H9 (cell line): ENCODE measurements around the gene GABRD. TPM values are rescaled to one million over a fixed set of nuclear protein-coding genes. Genes with fewer than 3 reads are reported as not detected.

Source experiments
- DNase-seq: peaks from one replicate; pipeline ENCODE4 v3.0.0-alpha.2; 2017
- H2AFZ ChIP-seq: one replicate; pipeline ENCODE4 v1.6.1; 2013; ENCODE audit warnings: mild to moderate bottlenecking, low read length, control low read depth, moderate library complexity
- H2AK5ac ChIP-seq: 2 replicates; pipeline ENCODE4 v1.6.1; 2013; ENCODE audit warnings: low read length, control low read depth, mixed read lengths; ENCODE audit not compliant: insufficient read length
- H2BK120ac ChIP-seq: one replicate; pipeline ENCODE4 v1.6.1; 2013; ENCODE audit warnings: low read depth, mild to moderate bottlenecking, low read length, control low read depth, inconsistent platforms; ENCODE audit not compliant: poor library complexity, severe bottlenecking
- H2BK12ac ChIP-seq: 2 replicates; pipeline ENCODE4 v1.6.1; 2013; ENCODE audit warnings: low read length, control low read depth, mixed read lengths, low read depth; ENCODE audit not compliant: insufficient read length
- H2BK15ac ChIP-seq: 2 replicates; pipeline ENCODE4 v1.6.1; 2013; ENCODE audit warnings: low read depth, low read length, control low read depth
- H2BK20ac ChIP-seq: one replicate; pipeline ENCODE4 v1.6.1; 2013; ENCODE audit warnings: low read depth, mild to moderate bottlenecking, low read length, control low read depth, inconsistent platforms; ENCODE audit not compliant: poor library complexity, severe bottlenecking
- H2BK5ac ChIP-seq: 2 replicates; pipeline ENCODE4 v1.6.1; 2013; ENCODE audit warnings: low read length, control low read depth, mixed read lengths; ENCODE audit not compliant: insufficient read length
- H3K14ac ChIP-seq: 2 replicates; pipeline ENCODE4 v1.6.1; 2013; ENCODE audit warnings: low read length, control low read depth; ENCODE audit not compliant: insufficient read depth
- H3K18ac ChIP-seq: 2 replicates; pipeline ENCODE4 v1.6.1; 2013; ENCODE audit warnings: low read depth, mild to moderate bottlenecking, mixed read lengths, low read length, control low read depth; ENCODE audit not compliant: insufficient read length
- H3K23ac ChIP-seq: 2 replicates; pipeline ENCODE4 v1.6.1; 2013; ENCODE audit warnings: low read length, control low read depth, mixed read lengths, low read depth; ENCODE audit not compliant: insufficient read length
- H3K23me2 ChIP-seq: 2 replicates; pipeline ENCODE4 v1.6.1; 2013; ENCODE audit warnings: low read depth, mild to moderate bottlenecking, mixed read lengths, low read length, control low read depth; ENCODE audit not compliant: insufficient read length, poor library complexity, severe bottlenecking
- H3K27ac ChIP-seq: 2 replicates; pipeline ENCODE4 v1.5.1; 2013; ENCODE audit warnings: low read length, control low read depth, mixed read lengths, low read depth; ENCODE audit not compliant: insufficient read length
- H3K27me3 ChIP-seq: 2 replicates; pipeline ENCODE4 v1.6.1; 2013; ENCODE audit warnings: low read length, control low read depth, inconsistent platforms; ENCODE audit not compliant: insufficient read depth
- H3K4ac ChIP-seq: 2 replicates; pipeline ENCODE4 v1.6.1; 2013; ENCODE audit warnings: low read depth, mild to moderate bottlenecking, control low read depth, inconsistent platforms, low read length, moderate library complexity
- H3K4me1 ChIP-seq: 2 replicates; pipeline ENCODE4 v1.6.1; 2013; ENCODE audit warnings: low read length, control low read depth, inconsistent platforms; ENCODE audit not compliant: insufficient read depth
- H3K4me2 ChIP-seq: 2 replicates; pipeline ENCODE4 v1.6.1; 2013; ENCODE audit warnings: low read length, control low read depth, mixed read lengths; ENCODE audit not compliant: insufficient read length, insufficient read depth
- H3K56ac ChIP-seq: 2 replicates; pipeline ENCODE4 v1.6.1; 2013; ENCODE audit warnings: low read depth, mild to moderate bottlenecking, mixed read lengths, low read length, control low read depth; ENCODE audit not compliant: insufficient read length
- H3K79me1 ChIP-seq: 2 replicates; pipeline ENCODE4 v1.6.1; 2013; ENCODE audit warnings: low read depth, mild to moderate bottlenecking, moderate library complexity, low read length, control low read depth, inconsistent platforms; ENCODE audit not compliant: insufficient read depth, poor library complexity, severe bottlenecking
- H3K79me2 ChIP-seq: 2 replicates; pipeline ENCODE4 v1.6.1; 2013; ENCODE audit warnings: low read length, control low read depth, inconsistent platforms; ENCODE audit not compliant: insufficient read depth
- H3K9ac ChIP-seq: 2 replicates; pipeline ENCODE4 v1.6.1; 2013; ENCODE audit warnings: low read length, control low read depth, mixed read lengths; ENCODE audit not compliant: insufficient read length; ENCODE audit errors: extremely low read depth
- H3K9me3 ChIP-seq: one replicate; pipeline ENCODE4 v1.6.1; 2013; ENCODE audit warnings: low read depth, low read length, inconsistent platforms; ENCODE audit not compliant: control insufficient read depth
- H3T11ph ChIP-seq: one replicate; pipeline ENCODE4 v1.6.1; 2013; ENCODE audit warnings: mild to moderate bottlenecking, low read length, control low read depth, inconsistent platforms
- H4K20me1 ChIP-seq: one replicate; pipeline ENCODE4 v1.6.1; 2013; ENCODE audit not compliant: control insufficient read depth, insufficient read length, insufficient read depth
- H4K5ac ChIP-seq: 2 replicates; pipeline ENCODE4 v1.6.1; 2013; ENCODE audit warnings: low read depth, mild to moderate bottlenecking, mixed read lengths, low read length, control low read depth; ENCODE audit not compliant: insufficient read length
- H4K8ac ChIP-seq: replicated peaks from 2 replicates; pipeline ENCODE4 v1.6.1; 2013; ENCODE audit warnings: low read length, control low read depth, mixed read lengths, low read depth; ENCODE audit not compliant: insufficient read length
- H4K91ac ChIP-seq: 2 replicates; pipeline ENCODE4 v1.6.1; 2013; ENCODE audit warnings: low read depth, mild to moderate bottlenecking, moderate library complexity, mixed read lengths, low read length, control low read depth; ENCODE audit not compliant: insufficient read length
- H3K27ac Mint-ChIP-seq, 3 experiments: 2 replicates in 2 of 3; 3 replicates in 1 of 3; pipeline ENCODE4 v1.8.0; 2020 to 2021; ENCODE audit warnings: mixed read lengths in 3 of 3, mild to moderate bottlenecking in 1 of 3, moderate library complexity in 1 of 3
- H3K27me3 Mint-ChIP-seq: 2 replicates; pipeline ENCODE4 v1.8.0; 2021; ENCODE audit warnings: low read depth, mild to moderate bottlenecking, moderate library complexity, mixed read lengths
- H3K36me3 Mint-ChIP-seq, 3 experiments: 2 replicates in 2 of 3; 3 replicates in 1 of 3; pipeline ENCODE4 v1.8.0; 2020 to 2021; ENCODE audit warnings: low read depth in 3 of 3, mixed read lengths in 3 of 3; ENCODE audit not compliant: insufficient read depth in 1 of 3
- H3K4me1 Mint-ChIP-seq, 2 experiments: 2 replicates each; pipeline ENCODE4 v1.8.0; 2020; ENCODE audit warnings: mixed read lengths in 2 of 2
- H3K4me3 Mint-ChIP-seq, 2 experiments: 2 replicates in 1 of 2; 3 replicates in 1 of 2; pipeline ENCODE4 v1.8.0; 2020 to 2021; ENCODE audit warnings: mild to moderate bottlenecking in 2 of 2, mixed read lengths in 2 of 2, moderate library complexity in 1 of 2
- H3K9me3 Mint-ChIP-seq, 2 experiments: 2 replicates in 1 of 2; 3 replicates in 1 of 2; pipeline ENCODE4 v1.8.0; 2020; ENCODE audit warnings: mild to moderate bottlenecking in 2 of 2, mixed read lengths in 2 of 2, moderate library complexity in 1 of 2
- WGBS: extraction: QIAGEN DNeasy Blood & Tissue Kit; methylation state at CpG from one replicate; pipeline ENCODE4 v1.1.7; 2013; ENCODE audit warnings: missing lambda C conversion rate, low lambda C conversion rate, mixed read lengths; ENCODE audit not compliant: insufficient read length; ENCODE audit errors: extremely low coverage; 5-methylcytosine and 5-hydroxymethylcytosine counted together
- total RNA-seq: library from RNA; stranded (reverse); gene quantifications from 2 replicates; pipeline ENCODE4 v1.2.1, GENCODE V29; 2021
- TF ChIP-seq, protein P1 (sequence below): fragments of 200-600 bp; sonication (generic); conservative IDR thresholded peaks from 3 replicates; pipeline ENCODE4 v1.8.0; 2021; ENCODE audit warnings: antibody characterized with exemption, mild to moderate bottlenecking

Gene GABRD
- total RNA-seq, 1 experiment from 2014 or later, result 0.59 TPM

GRCh38 chr1:2072891-2073290 is 53.7 kb downstream of the GABRD start:
- Histone ChIP-seq H3K56ac (no peak overlapping the region), H3T11ph (no peak overlapping the region), H2AFZ (no peak overlapping the region), H3K79me2 (peaks cover 1% of the 10 kb centered on the region; the same call in 1 of the 2 replicates), H3K14ac (no peak overlapping the region), H3K9me3 (peaks cover 3% of the 10 kb centered on the region), H2AK5ac (no peak overlapping the region), H3K27me3 (no peaks in the 10 kb centered on the region), H3K9ac (no peak overlapping the region), H3K4me1 (no peaks in the 10 kb centered on the region), H2BK12ac (no peak overlapping the region), H2BK20ac (no peak overlapping the region), H3K23ac (no peak overlapping the region), H4K20me1 (no peaks in the 10 kb centered on the region), H4K5ac (no peak overlapping the region), H3K79me1 (no peaks in the 10 kb centered on the region), H2BK5ac (no peak overlapping the region), H3K4ac (no peak overlapping the region), H3K18ac (no peak overlapping the region), H2BK15ac (no peak overlapping the region), H3K23me2 (no peaks in the 10 kb centered on the region), H3K4me2 (no peak overlapping the region), H3K27ac (no peak overlapping the region), H4K91ac (no peak overlapping the region), H4K8ac (no peak overlapping the region), H2BK120ac (no peak overlapping the region)
- peaks cover 6 to 8% of the 10 kb centered on the region in 2 experiments for H3K9me3 Mint-ChIP-seq
- TF ChIP-seq, protein P1, sequence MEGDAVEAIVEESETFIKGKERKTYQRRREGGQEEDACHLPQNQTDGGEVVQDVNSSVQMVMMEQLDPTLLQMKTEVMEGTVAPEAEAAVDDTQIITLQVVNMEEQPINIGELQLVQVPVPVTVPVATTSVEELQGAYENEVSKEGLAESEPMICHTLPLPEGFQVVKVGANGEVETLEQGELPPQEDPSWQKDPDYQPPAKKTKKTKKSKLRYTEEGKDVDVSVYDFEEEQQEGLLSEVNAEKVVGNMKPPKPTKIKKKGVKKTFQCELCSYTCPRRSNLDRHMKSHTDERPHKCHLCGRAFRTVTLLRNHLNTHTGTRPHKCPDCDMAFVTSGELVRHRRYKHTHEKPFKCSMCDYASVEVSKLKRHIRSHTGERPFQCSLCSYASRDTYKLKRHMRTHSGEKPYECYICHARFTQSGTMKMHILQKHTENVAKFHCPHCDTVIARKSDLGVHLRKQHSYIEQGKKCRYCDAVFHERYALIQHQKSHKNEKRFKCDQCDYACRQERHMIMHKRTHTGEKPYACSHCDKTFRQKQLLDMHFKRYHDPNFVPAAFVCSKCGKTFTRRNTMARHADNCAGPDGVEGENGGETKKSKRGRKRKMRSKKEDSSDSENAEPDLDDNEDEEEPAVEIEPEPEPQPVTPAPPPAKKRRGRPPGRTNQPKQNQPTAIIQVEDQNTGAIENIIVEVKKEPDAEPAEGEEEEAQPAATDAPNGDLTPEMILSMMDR, result no peak
- no peak for DNase-seq
- peaks cover 2 to 13% of the 10 kb centered on the region in 2 experiments; a peak in 2 of 4 replicates for H3K4me1 Mint-ChIP-seq
- peaks cover 17 to 30% (median 25%) of the 10 kb centered on the region in 3 experiments for H3K36me3 Mint-ChIP-seq
- no peaks in the 10 kb centered on the region; the same call in 1 of the 2 replicates for H3K27me3 Mint-ChIP-seq
- H3K4me3 Mint-ChIP-seq, result no peak overlapping the region
- WGBS, result no CpG with 5 or more reads among the region's 14 CpGs
- H3K27ac Mint-ChIP-seq, result no peak overlapping the region; a peak in 2 of 7 replicates
